Measurements from ENCODE around the gene GAA.

The GAA gene

GRCh38 chr17:80104321-80104955, 3.1 kb downstream of the GAA start:
- DNase-seq (ENCODE audit: low read depth) = no peak

- no peak for DNase-seq (ENCODE audit: low read depth)
Measured at GRCh38 chr17:80104956-80105375, 3.6 kb downstream of the GAA start.

- no peak for DNase-seq (ENCODE audit: low read depth)
Measured at GRCh38 chr17:80105762-80106161, 4.4 kb downstream of the GAA start.

- DNase-seq (ENCODE audit: low read depth) = no peak
Measured at GRCh38 chr17:80106176-80106575, 4.8 kb downstream of the GAA start.

- DNase-seq (ENCODE audit: low read depth) = no peak
Measured at GRCh38 chr17:80106751-80107150, 5.4 kb downstream of the GAA start.

- no peak for DNase-seq (ENCODE audit: low read depth)
Measured at GRCh38 chr17:80107231-80108021, 6.0 kb downstream of the GAA start.

GRCh38 chr17:80108036-80108971, 6.9 kb downstream of the GAA start:
- DNase-seq (ENCODE audit: low read depth) = no peak

- no peak for DNase-seq (ENCODE audit: low read depth)
Measured at GRCh38 chr17:80109066-80109660, 7.8 kb downstream of the GAA start.

- no peak for DNase-seq (ENCODE audit: low read depth)
Measured at GRCh38 chr17:80109713-80110446, 8.5 kb downstream of the GAA start.

- DNase-seq (ENCODE audit: low read depth) = no peak
Measured at GRCh38 chr17:80110447-80110812, 9.0 kb downstream of the GAA start.

GRCh38 chr17:80110927-80111701, 9.7 kb downstream of the GAA start:
- DNase-seq (ENCODE audit: low read depth) = no peak

GRCh38 chr17:80111702-80112470, 10.5 kb downstream of the GAA start:
- DNase-seq (ENCODE audit: low read depth) = no peak

- DNase-seq (ENCODE audit: low read depth) = no peak
Measured at GRCh38 chr17:80112471-80113032, 11.2 kb downstream of the GAA start.

GRCh38 chr17:80113033-80113484, 11.7 kb downstream of the GAA start:
- no peak for DNase-seq (ENCODE audit: low read depth)

GRCh38 chr17:80114758-80115157, 13.4 kb downstream of the GAA start:
- no peak for DNase-seq (ENCODE audit: low read depth)

- DNase-seq (ENCODE audit: low read depth) = no peak
Measured at GRCh38 chr17:80115159-80115558, 13.8 kb downstream of the GAA start.

- no peak for DNase-seq (ENCODE audit: low read depth)
Measured at GRCh38 chr17:80116276-80116920, 15.0 kb downstream of the GAA start.

GRCh38 chr17:80116921-80117380, 15.6 kb downstream of the GAA start:
- no peak for DNase-seq (ENCODE audit: low read depth)
